SU-DHL-6 (cell line): Measurements from ENCODE around the gene DSCAML1.

Experiments used
- H2AFZ ChIP-seq: fragments of 200-600 bp; sonication (generic); 2 replicates; pipeline ENCODE4 v1.6.1; 2014; ENCODE audit warnings: low read depth, mild to moderate bottlenecking, moderate library complexity, mixed read lengths, antibody characterized with exemption, low read length; ENCODE audit not compliant: severe bottlenecking
- H3F3A ChIP-seq: fragments of 200-600 bp; shearing (Covaris generic); 2 replicates; pipeline ENCODE4 v1.6.0; 2016; ENCODE audit warnings: antibody characterized with exemption, mild to moderate bottlenecking; ENCODE audit not compliant: insufficient read depth
- H3K27ac ChIP-seq: fragments of 200-600 bp; sonication (generic); 2 replicates; pipeline ENCODE4 v1.5.1; 2016; ENCODE audit warnings: low read depth, mild to moderate bottlenecking, low read length, moderate library complexity, mixed read lengths
- H3K27me3 ChIP-seq: fragments of 200-600 bp; sonication (generic), shearing (Covaris generic); 2 replicates; pipeline ENCODE4 v1.6.0; 2014; ENCODE audit warnings: mild to moderate bottlenecking, low read length
- H3K36me3 ChIP-seq: fragments of 200-600 bp; sonication (generic); 2 replicates; pipeline ENCODE4 v1.6.1; 2014; ENCODE audit warnings: mild to moderate bottlenecking, low read length, mixed read lengths
- H3K4me2 ChIP-seq: fragments of 300-600, 200-600 bp; shearing (Covaris generic), sonication (generic); 2 replicates; pipeline ENCODE4 v1.6.0; 2014; ENCODE audit warnings: low read length, low read depth, mild to moderate bottlenecking; ENCODE audit not compliant: poor library complexity, severe bottlenecking
- H3K4me3 ChIP-seq: fragments of 200-600 bp; sonication (generic); 2 replicates; pipeline ENCODE4 v1.5.1; 2014; ENCODE audit warnings: antibody characterized with exemption, low read length, mild to moderate bottlenecking, mixed read lengths; ENCODE audit not compliant: insufficient read depth, poor library complexity, severe bottlenecking
- H3K79me2 ChIP-seq: fragments of 200-600 bp; sonication (generic); 2 replicates; pipeline ENCODE4 v1.6.1; 2014; ENCODE audit warnings: mild to moderate bottlenecking, low read length, moderate library complexity; ENCODE audit not compliant: insufficient read depth
- H3K9ac ChIP-seq: fragments of 200-600 bp; sonication (generic); 2 replicates; pipeline ENCODE4 v1.7.0; 2014; ENCODE audit warnings: mild to moderate bottlenecking, low read length
- H3K9me2 ChIP-seq: fragments of 200-600 bp; sonication (generic); replicated peaks from 2 replicates; pipeline ENCODE4 v1.6.1; 2014; ENCODE audit warnings: low read length; ENCODE audit not compliant: insufficient read depth
- H3K9me3 ChIP-seq: fragments of 200-600 bp; sonication (generic); 2 replicates; pipeline ENCODE4 v1.6.1; 2014; ENCODE audit warnings: low read length, mixed read lengths; ENCODE audit not compliant: insufficient read depth
- H4K20me1 ChIP-seq: fragments of 200-600 bp; sonication (generic); 2 replicates; pipeline ENCODE4 v1.6.1; 2014; ENCODE audit warnings: low read depth, mild to moderate bottlenecking, antibody characterized with exemption, low read length, moderate library complexity, mixed read lengths
- EZH2phosphoT487 ChIP-seq: fragments of 200-600 bp; sonication (generic), shearing (Covaris generic); conservative IDR thresholded peaks from 2 replicates; pipeline ENCODE4 v1.6.1; 2018; ENCODE audit warnings: mild to moderate bottlenecking, antibody characterized with exemption, low read length, moderate library complexity, mixed read lengths
- TF ChIP-seq, protein P1 (sequence below): fragments of 200-600 bp; sonication (generic); IDR thresholded peaks from one replicate; pipeline ENCODE4 v1.5.1; 2017; ENCODE audit warnings: antibody characterized with exemption, mild to moderate bottlenecking, low read length, moderate library complexity; ENCODE audit not compliant: insufficient read depth, poor library complexity, severe bottlenecking

Gene DSCAML1

DNA sequence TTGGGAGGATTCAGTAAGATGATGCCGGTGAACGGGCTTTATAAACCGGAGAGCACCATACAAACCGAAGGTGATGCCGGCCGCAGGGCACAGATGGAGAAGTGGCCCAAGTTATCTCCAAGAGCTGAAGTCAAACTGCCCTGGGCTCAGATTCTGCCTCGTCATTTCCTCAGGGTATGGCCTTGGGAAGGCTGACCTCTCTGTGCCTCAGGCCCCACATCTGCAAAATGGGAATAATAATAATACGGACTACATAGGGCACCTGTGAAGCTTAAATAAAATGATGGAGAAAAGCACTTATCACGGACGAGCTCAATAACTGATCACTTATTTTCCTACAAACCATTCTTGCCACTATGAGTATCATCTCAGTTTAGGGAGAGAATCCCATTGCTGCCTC, 29.9 kb downstream of the DSCAML1 start:
- no peak overlapping the region for H2AFZ ChIP-seq
- no peak overlapping the region for H3K4me2 ChIP-seq
- no peaks in the 10 kb centered on the region for H4K20me1 ChIP-seq
- no peaks in the 10 kb centered on the region for H3K9me3 ChIP-seq
- H3K36me3 ChIP-seq = no peaks in the 10 kb centered on the region
- H3K9me2 ChIP-seq = no peaks in the 10 kb centered on the region
- no peaks in the 10 kb centered on the region for H3F3A ChIP-seq
- TF ChIP-seq, protein P1, sequence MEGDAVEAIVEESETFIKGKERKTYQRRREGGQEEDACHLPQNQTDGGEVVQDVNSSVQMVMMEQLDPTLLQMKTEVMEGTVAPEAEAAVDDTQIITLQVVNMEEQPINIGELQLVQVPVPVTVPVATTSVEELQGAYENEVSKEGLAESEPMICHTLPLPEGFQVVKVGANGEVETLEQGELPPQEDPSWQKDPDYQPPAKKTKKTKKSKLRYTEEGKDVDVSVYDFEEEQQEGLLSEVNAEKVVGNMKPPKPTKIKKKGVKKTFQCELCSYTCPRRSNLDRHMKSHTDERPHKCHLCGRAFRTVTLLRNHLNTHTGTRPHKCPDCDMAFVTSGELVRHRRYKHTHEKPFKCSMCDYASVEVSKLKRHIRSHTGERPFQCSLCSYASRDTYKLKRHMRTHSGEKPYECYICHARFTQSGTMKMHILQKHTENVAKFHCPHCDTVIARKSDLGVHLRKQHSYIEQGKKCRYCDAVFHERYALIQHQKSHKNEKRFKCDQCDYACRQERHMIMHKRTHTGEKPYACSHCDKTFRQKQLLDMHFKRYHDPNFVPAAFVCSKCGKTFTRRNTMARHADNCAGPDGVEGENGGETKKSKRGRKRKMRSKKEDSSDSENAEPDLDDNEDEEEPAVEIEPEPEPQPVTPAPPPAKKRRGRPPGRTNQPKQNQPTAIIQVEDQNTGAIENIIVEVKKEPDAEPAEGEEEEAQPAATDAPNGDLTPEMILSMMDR = no peak
- TF ChIP-seq EZH2phosphoT487 = no peak
- H3K27ac ChIP-seq = no peak overlapping the region
- H3K27me3 ChIP-seq = no peaks in the 10 kb centered on the region
- no peaks in the 10 kb centered on the region for H3K79me2 ChIP-seq
- H3K4me3 ChIP-seq = no peak overlapping the region
- H3K9ac ChIP-seq = no peak overlapping the region

DNA sequence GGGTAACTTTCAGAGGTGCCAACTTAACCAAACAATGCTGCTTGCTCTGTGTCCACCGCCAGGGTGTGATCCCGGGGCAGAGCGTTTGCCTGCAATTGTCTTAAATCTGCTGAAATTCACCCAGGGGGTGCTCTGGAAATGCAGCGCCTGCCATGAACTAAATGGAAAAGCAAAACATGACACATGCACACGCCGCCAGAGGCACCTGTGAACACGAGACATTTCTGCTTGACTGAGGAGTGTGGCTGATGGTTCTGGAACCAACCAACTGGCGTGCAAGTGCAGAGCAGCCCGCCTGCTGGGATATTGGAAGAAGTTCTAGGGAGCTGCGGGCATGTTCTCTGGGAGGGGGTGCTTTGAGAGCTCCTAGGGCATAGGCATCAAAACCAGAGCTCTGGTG, 30.4 kb downstream of the DSCAML1 start:
- H3K27me3 ChIP-seq = no peaks in the 10 kb centered on the region
- H4K20me1 ChIP-seq = no peaks in the 10 kb centered on the region
- no peaks in the 10 kb centered on the region for H3K9me2 ChIP-seq
- TF ChIP-seq, protein P1 = no peak
- TF ChIP-seq EZH2phosphoT487 = no peak
- no peaks in the 10 kb centered on the region for H3F3A ChIP-seq
- no peak overlapping the region for H3K4me2 ChIP-seq
- no peaks in the 10 kb centered on the region for H3K36me3 ChIP-seq
- H3K9ac ChIP-seq = no peak overlapping the region
- no peaks in the 10 kb centered on the region for H3K79me2 ChIP-seq
- H3K9me3 ChIP-seq = no peaks in the 10 kb centered on the region
- H3K4me3 ChIP-seq = no peak overlapping the region
- H2AFZ ChIP-seq = no peak overlapping the region
- no peak overlapping the region for H3K27ac ChIP-seq

DNA sequence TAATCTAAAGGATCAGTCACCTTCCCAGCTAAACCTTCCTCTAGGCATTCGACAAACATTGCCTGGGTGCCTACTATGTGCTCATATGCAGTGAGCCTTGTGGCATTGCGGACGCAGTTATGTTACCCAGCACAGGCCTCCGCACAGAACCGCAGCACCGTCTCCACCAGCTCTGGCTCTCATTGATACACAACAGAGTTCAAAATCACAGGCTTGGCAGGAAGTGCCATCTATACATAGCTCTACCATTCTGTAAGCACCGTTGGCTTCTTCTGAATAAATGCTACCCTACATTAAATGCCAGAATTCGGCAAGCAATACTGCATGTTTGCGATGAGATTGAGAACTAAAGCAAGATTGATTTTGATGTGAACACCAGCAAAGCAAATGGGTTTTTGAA, 31.0 kb downstream of the DSCAML1 start:
- H3K27ac ChIP-seq = no peak overlapping the region

More for the DNA sequence above, 31.0 kb downstream of the DSCAML1 start:
- no peak overlapping the region for H3K4me2 ChIP-seq
- H3F3A ChIP-seq = no peaks in the 10 kb centered on the region
- no peaks in the 10 kb centered on the region for H3K36me3 ChIP-seq
- no peaks in the 10 kb centered on the region for H3K79me2 ChIP-seq
- no peaks in the 10 kb centered on the region for H4K20me1 ChIP-seq
- H3K9me3 ChIP-seq = no peaks in the 10 kb centered on the region
- TF ChIP-seq, protein P1 = no peak
- TF ChIP-seq EZH2phosphoT487 = no peak
- H3K4me3 ChIP-seq = no peak overlapping the region
- no peaks in the 10 kb centered on the region for H3K27me3 ChIP-seq
- no peak overlapping the region for H3K9ac ChIP-seq
- no peak overlapping the region for H2AFZ ChIP-seq
- no peaks in the 10 kb centered on the region for H3K9me2 ChIP-seq
